ENCODE measurements around the gene LRRC59.
"Not testable (repeated sequence)": the region's sequence is repeated elsewhere in the genome, so short reads cannot be mapped to it uniquely, and the experiment has no call there.

DNA sequence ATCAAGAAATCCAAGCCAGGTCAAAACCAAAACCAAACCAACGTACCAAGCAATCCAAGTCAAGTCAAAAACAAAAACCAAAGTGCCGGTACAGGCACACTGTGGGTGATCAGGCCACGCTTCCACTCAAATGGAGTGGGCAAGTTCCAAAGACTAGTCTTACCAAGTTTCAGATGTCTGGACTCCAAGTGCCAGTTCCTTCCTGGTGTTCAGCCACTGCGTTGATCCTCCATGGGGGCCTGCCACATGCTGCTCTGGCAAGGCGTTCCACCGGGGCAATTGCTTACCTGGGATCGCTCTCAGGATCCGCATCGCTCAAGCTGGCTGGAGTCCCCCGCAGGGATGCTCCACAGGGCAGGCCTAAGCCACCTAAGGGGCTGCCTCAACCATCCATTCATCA, 22.3 kb upstream of the LRRC59 start:
- not testable (repeated sequence) for TF ChIP-seq CTCF (IDR thresholded peaks at IDR 0.05; ENCODE audit: poor library complexity, severe bottlenecking); EZH2 (IDR thresholded peaks at IDR 0.05; ENCODE audit: borderline replicate concordance, insufficient read depth, low read length, poor library complexity, severe bottlenecking); POLR2AphosphoS5 (IDR thresholded peaks at IDR 0.05)

Data from neural cell (in vitro differentiated cells).